ENCODE measurements around the gene HNRNPU. TPM values are rescaled to one million over a fixed set of nuclear protein-coding genes. Genes with fewer than 3 reads are reported as not detected.
A peak's percentile ranks its signal among the peaks of the same experiment; 100 is the strongest.
"Not testable (repeated sequence)": the region's sequence is repeated elsewhere in the genome, so short reads cannot be mapped to it uniquely, and the experiment has no call there.

HNRNPU gene
- total RNA-seq, 1 donor from 2014 or later: 192 TPM

DNA sequence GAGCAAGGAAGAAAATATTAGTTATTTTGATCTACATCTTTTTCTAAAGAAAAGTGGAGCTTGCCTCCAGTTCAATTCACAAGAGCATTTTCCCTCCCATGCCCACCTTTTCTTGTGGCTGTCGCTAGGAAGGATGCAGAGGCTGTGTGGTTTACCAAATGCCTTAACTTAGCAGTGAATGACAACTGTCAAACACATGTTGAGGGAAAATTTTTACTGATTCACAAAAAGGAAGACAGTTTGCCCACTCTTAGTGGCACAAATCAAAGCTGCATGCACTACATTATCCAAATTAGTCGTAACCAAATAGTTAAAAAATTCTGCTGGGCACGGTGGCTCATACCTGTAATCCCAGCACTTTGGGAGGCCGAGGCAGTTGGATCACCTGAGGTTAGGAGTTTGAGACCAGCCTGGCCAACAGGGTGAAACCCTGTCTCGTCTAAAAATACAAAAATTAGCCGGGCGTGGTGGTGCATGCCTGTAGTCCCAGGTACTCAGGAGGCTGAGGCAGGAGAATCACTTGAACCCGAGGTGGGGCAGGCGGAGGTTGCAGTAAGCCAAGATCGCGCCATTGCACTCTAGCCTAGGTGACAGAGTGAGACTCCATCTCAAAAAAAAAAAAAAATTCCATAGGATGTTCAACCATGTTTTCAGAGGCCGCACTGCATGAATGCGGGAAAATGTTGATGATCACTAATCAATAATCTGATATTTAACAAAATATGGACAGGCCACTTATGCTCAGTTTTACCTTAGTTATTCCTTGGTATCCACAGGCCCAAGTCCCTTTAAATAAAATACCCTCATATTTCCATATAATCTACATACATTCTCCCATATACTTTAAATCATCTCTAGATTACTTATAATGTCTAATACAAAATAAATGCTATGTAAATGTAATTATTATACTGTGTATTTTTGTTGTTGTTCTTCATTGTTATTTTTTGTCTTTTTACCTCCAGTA lies 19.9 kb downstream of the HNRNPU start:
- intact Hi-C loops (cut with DNase I): no loop called here

DNA sequence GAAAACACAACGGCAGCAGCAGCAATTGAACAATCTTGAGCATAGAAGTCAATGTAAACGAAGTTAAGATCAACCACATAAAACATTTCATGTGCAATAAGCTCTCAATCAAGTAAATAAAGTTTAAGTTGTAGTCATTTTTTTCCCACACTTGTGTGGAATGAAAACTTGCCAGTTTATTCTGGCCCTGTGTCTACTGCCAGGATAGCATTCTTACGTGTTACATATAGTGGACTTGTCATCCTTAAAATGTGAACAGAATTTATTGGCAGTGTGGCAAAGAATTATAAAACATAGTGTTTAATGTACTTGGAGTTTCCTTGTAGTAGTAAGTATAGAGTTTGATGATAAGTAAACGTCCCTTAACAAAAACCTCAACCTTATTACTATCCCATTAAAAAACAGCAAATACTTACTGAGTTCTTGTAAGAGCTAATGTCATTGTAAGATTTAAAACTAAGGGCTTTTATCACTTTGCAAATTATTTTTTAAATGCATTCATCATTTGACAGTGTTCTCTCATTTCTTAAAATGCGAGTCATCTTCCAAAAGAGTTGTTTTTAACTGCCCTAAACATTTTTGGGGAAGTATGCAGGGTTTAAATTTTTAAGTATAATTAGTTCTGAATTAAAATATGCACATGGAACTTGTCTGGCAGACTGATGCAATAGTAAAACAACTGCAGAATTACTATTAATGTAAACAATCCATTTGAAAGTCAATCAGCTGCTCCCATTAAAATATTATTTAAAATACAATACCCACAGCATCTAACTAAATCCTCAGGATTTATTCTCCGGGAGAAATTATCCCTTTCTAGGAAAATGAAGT lies 21.0 kb downstream of the HNRNPU start:
- DNase-seq (ENCODE audit: low spot score): no peak
- intact Hi-C loops (cut with DNase I): no loop called here

More for the DNA sequence above, 19.9 kb downstream of the HNRNPU start:
- no peak for DNase-seq (ENCODE audit: low spot score)

DNA sequence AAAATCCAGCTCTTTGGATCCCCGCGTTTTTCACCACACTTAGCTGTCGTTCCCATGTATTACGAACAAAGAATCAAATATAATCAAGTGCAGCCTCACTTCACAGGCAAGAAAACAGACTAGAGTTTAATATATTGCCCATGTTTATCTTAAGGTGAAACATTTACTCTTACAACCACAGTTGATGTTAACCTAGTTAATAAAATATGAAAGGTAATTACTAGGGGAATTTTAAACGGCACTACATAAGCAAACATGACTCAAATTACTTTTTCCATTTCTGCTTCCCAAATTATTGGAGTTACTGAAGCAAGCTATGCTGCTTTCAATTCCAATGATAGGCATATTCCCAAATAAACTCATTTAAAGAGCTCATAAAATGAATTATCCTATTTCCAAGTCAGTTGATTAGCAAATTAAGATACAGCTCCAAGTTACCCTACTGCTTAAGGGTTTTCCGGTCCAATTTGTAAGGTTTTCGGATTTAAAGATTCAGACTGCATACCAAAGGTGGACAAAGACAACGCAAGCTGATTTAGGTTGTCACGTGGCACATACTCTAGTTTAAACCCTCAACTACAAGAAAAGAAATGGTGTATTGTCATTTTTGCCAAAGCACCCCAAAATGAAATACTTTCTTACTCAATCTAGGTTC lies 22.9 kb downstream of the HNRNPU start:
- no peak for DNase-seq (ENCODE audit: low spot score)
- intact Hi-C loops (cut with DNase I): no loop called here

DNA sequence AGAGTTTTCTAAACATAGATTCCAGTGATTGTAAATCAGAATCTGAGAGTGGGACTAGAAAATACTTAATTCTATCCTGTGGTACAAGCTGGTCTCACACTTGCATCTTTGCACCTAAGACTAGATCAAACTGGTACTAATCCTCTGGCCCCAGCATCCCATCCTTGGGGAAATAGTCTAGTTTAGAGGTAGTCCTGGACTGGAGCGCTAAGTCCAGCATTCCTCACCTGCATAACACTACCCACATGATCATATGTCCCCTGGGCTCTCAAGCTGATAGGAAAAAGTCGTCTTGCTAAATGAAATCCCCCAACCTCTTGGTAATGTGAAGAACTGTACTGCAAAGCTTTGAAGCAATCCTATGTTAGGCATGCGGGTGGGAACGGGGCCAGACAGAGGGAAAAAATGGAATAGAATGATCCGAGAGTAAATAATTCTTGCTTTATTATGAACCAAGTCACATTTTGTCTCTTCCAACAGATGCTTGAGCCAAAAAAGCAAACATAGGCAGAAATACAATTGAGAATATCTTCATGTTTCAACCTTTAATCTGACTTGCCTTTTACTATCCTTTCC lies 24.0 kb downstream of the HNRNPU start:
- DNase-seq (ENCODE audit: low spot score): no peak
- intact Hi-C loops (cut with DNase I): no loop called here

DNA sequence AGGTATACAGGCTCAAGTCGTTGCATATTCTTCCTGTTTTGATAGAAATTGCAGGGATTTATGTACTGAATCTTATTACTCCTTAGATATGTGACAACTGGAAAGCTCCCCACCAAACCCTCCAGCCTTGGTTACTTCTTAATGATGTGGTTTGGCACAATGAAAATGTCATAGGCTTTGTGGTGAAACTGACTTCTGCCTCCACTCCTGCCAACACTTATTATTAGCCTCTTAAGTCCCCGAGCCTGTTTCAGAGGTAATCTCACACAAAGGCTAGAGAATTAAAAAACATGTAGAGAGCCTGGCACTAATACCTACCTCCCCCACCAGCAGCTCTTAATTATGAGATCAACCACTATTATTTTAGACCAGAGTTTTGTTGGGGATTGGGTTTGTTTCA lies 24.7 kb downstream of the HNRNPU start:
- intact Hi-C loops (cut with DNase I): loop anchor here (10.0 kb wide), 1 partner anchor 375 kb away; the partner anchor contains the start of gene CATSPERE

DNA sequence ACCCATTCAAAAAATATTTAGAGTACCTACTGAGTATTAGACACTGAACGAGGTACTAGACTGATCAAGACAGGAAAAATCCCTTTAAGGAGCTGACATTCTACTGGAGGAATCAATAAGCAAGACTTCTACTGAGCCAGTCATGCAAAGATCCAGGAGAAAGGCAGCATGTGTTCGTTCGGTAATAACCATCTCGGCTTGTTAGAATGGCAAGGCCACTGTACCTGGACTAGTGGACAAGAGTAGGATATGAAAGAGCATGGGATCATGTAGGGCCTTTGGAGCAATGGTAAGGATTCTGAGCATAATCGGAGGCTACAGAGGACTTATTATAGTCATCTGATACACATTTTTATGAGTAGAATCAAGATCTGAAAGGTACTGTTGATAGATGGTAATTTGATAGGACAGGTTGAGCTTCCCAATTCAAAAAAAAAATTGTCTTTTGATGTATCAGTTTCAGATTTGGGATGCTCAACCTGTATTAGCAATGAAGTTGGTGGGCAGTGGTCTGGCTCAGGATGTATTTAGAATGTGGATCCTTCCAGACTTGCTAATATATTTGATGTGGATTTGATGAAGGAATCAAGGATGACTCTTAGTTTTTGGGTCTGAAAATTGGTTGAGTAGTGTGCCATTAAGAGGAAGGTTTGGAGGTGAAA lies 26.6 kb downstream of the HNRNPU start:
- DNase-seq (ENCODE audit: low spot score): no peak
- intact Hi-C loops (cut with DNase I): loop anchor here (10.0 kb wide), 1 partner anchor 373 kb away; the partner anchor contains the start of gene CATSPERE

More for the DNA sequence above, 24.7 kb downstream of the HNRNPU start:
- DNase-seq (ENCODE audit: low spot score): no peak

DNA sequence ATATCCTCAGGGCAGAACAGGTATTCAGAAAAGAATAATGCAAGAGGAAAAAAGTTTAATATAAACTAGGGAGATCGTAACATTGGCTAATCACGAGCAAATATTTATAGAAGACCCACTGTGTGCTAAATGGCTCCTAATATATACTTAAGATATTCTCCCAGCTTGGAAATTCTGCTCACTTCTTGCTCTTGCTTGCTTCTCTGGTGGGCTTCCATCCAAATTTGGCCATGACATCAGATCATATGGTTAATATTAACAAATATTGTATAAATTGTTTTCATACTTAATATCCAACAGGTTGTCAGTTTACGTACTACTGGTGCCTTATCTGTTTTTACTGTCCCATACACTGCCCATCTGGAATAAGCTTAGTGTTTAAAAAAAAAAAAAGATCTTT lies 27.8 kb downstream of the HNRNPU start:
- DNase-seq (ENCODE audit: low spot score): no peak
- intact Hi-C loops (cut with DNase I): loop anchor here (10.0 kb wide), 1 partner anchor 372 kb away; the partner anchor contains the start of gene CATSPERE

DNA sequence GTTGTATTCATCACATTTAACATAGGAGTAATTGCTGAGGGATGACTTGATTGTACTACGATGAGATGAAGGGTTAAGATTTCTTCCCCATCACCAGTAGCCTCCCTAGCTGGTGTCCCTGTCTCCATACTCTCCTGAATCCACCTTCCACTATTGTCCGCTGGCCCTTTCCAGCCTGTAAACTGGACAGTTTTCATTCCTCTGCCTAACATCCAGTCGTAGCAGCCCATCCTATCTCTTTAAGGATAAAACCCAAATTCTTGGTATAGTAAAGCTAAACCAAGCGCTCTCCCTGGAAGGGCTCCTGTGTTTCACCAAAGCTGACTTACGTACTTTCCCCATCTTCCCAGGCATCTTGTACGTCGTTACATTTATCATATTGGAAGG lies 28.2 kb downstream of the HNRNPU start:
- DNase-seq (ENCODE audit: low spot score): no peak
- intact Hi-C loops (cut with DNase I): loop anchor here (10.0 kb wide), 1 partner anchor 371 kb away; the partner anchor contains the start of gene CATSPERE

DNA sequence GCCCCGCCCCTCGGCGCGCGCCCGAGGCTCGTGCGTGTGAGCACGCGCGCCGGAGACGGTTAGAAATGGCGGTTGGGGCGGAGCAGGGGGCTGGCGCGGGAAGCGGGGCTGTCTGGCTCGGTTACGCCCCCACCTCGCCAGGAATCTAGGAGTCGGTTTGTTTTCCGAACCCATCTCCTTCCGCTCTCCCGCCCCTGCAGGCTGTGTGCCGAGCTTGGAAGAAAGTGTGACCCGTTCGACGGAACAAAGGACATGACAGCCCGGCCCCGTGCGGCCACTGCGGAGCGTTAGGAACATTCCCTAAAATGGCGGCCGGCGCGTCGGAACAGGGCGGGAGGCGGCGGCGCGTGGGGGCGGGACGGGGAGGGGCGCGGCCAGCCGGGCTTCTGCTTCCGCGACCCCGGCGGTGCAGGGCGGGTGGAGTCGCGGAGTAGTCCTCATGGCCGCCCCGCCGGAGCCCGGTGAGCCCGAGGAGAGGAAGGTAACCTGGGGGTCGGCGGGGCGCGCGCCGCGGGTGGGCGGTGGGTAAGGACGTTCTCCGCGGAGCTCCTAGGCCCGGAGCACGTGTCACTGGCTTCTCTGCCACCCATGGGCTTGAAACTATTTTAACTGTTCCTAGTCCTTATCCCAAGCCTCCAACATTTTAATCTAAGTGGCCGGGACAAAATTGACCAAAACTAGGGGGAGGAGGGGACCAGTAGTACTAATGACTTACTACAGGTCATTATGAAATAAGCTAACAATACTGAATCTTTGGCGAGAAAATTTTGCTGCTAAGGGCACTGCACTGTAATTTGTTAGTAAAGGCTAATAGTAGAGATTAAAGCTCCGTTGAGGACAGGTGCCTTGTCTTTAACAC lies 28.8 kb downstream of the HNRNPU start, which contains the start of gene COX20:
Gene COX20 (plus strand): TSS at position 383 of the 859 bp plus-strand sequence. CDS start 57 bp downstream, at position 440.
- intact Hi-C loops (cut with DNase I): loop anchor here (1.0 to 10.0 kb wide), 4 partner anchors 28 to 371 kb away; partner anchors contain the start of gene CATSPERE
- DNase-seq (ENCODE audit: low spot score): peak; percentile 94

DNA sequence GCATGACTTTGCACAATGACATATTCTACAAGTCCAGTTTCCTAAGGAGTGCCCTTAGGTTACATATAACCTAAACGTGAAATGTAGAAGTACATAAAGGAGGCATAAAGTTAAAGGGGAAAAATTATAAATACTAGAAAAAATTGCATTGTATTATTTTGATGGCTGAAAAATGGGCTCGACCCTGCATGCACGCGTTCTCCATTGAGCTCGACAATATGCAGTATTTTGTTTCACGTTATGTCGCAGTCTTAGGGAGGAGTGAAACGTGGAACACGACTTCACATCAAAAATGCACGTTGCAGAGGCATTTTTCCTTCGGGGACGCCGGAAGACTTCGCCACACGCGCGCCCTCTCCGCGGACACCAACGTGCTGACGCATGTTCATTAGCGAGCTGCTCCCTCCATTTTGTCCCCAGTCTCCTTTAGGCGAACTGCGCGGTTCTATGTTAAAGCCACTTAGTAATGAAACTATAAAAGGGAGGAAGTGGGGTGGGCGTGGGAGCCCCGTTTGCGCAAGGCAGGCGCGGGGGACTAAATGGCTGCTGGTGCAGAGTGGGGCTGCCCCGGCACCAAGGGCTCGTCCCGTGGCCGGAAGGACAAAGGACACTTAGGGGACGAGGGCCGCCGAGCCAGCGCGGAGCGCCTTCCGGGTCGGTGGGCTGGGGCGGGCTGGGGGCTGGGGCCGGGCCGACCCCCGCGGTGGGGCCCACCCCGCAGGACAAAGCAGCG lies 29.6 kb downstream of the HNRNPU start:
- DNase-seq (ENCODE audit: low spot score): peak; percentile 93
- intact Hi-C loops (cut with DNase I): loop anchor here (1.0 to 10.0 kb wide), 4 partner anchors 29 to 370 kb away; partner anchors contain the start of gene CATSPERE

DNA sequence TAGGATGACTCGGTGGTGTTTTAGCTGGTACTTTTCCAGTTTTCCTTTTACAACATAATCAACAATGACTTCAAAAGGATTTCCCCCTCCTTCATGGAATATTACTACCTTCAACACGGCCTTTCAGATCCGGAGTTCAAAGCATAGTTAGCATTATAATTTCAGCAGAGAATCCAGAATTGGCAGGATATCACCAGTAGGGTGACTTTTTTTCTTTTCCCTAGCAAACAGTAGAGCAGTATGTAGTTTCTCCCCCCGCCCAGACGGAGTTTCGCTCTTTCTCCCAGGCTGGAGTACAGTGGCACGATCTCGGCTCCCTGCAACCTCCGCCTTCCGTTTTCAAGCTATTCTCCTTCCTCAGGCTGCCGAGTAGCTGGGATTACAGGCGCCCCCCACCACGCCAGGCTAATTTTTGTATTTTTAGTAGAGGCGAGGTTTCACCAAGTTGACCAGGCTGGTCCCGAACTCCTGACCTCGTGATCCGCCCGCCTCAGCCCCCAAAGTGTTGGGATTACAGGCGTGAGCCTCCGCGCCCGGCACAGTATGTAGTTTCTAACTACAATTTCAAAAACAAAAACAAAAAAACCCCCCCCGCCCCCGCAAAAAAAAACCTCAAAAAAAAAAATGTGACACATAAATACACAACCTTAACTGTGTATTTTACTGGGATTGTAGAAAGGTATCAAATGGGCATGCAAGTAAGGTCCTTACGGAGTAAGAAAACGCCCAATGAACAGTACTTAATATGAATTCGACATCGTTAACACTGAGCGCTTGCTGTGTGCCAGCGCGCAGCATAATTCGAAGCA lies 30.4 kb downstream of the HNRNPU start:
- intact Hi-C loops (cut with DNase I): loop anchor here (2.0 to 10.0 kb wide), 2 partner anchors 209 to 369 kb away; partner anchors contain the start of gene CATSPERE
- no peak for DNase-seq (ENCODE audit: low spot score)

DNA sequence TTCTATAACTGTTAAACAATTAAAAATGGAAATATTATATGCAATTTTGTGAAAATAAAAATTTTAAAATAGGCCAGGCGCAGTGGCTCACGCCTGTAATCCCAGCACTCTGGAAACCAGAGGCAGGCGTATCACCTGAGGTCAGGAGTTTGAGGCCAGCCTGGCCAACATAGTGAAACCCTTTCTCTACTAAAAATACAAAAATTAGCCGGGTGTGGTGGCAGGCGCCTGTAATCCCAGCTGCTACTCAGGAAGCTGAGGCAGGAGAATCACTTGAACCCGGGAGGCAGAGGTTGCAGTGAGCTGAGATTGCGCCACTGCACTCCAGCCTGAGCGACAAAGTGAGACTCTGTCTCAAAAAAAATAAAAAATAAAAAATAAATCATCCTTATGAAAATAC lies 31.1 kb downstream of the HNRNPU start:
- intact Hi-C loops (cut with DNase I): loop anchor here (10.0 kb wide), 1 partner anchor 368 kb away; the partner anchor contains the start of gene CATSPERE
- not testable (repeated sequence) for DNase-seq (ENCODE audit: low spot score)

DNA sequence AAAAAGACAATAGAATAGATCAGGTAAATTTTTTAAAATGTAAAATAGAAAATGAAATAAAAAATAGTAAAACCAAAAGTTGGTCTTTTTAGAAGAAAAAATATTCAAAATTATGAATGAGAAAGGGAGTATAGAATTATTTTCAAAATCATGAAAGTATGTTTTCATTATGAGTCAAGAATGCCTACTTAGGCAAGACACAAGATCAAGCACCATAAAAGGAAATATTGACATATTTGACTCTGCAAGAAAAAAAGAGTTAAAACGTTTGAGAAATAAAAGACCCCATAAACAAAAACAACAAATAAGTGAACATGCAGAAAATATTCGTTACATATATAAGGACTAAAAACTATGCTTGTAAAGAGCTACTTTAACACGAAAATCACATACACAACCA lies 33.7 kb downstream of the HNRNPU start:
- intact Hi-C loops (cut with DNase I): loop anchor here (10.0 kb wide), 1 partner anchor 366 kb away; the partner anchor contains the start of gene CATSPERE
- no peak for DNase-seq (ENCODE audit: low spot score)

DNA sequence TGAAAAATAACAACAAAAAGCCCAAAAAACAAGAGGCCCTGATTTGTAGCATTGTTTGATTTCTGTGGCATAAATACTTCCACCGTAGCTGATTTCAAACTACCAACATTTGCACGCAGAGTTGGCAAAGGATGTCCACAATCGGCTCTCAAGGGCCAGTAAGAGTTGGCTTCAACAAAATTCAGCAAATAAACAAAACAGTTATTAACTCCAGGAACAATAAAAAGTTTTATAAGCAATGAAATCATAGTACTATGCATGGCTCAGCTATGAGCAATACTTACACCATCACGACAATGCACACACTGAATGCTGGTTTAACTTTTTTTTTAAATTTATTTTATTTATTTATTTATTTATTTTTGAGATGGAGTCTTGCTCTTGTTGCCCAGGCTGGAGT lies 37.6 kb downstream of the HNRNPU start:
- DNase-seq (ENCODE audit: low spot score): no peak
- intact Hi-C loops (cut with DNase I): no loop called here

DNA sequence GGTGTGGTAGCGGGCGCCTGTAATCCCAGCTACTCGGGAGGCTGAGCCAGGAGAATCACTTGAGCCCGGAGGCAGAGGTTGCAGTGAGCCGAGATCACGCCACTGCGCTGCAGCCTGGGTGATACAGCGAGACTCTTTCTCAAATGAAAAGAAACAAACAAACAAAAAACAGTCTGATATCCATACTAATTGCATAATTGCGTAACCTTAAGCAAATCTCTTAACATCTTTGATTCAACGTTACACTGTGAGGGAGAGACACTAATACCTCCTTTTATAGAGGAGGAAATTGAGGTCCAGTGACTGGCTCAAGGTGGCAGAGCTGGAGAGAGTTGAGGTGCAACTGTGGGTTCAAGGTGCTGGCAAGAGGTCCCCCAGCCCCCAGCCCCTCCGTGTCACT lies 41.5 kb downstream of the HNRNPU start:
- no peak for DNase-seq (ENCODE audit: low spot score)
- intact Hi-C loops (cut with DNase I): no loop called here

DNA sequence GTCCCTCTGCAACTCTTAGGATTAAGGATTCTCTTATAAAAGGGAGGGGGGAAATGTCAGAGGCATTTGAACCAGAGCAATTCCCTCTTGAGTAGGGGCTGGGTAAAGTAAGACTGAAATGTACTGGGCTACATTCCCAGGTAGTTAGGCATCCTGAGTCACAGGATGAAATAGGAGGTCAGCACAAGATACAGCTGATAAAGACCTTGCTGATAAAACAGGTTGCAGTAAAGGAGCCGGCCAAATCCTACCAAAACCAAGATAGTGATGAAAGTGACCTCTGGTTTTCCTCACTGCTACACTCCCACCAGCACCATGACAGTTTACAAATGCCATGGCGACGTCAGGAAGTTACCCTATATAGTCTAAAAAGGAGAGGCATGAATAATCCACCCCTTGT lies 43.2 kb downstream of the HNRNPU start:
- no peak for DNase-seq (ENCODE audit: low spot score)
- intact Hi-C loops (cut with DNase I): no loop called here
